HFFc6 (cell line): ENCODE measurements around the gene YAP1. TPM values are rescaled to one million over a fixed set of nuclear protein-coding genes. Genes with fewer than 3 reads are reported as not detected.
A peak's percentile ranks its signal among the peaks of the same experiment; 100 is the strongest.

Experiments
- DNase-seq: peaks from one replicate; pipeline ENCODE4 v3.0.0-alpha.2; 2018
- H3K27ac Mint-ChIP-seq: 2 replicates; pipeline ENCODE4 v1.8.0; 2020; ENCODE audit warnings: mild to moderate bottlenecking, mixed read lengths
- H3K27me3 Mint-ChIP-seq: 2 replicates; pipeline ENCODE4 v1.8.0; 2021; ENCODE audit warnings: mild to moderate bottlenecking, moderate library complexity, mixed read lengths; ENCODE audit not compliant: insufficient read depth
- H3K36me3 Mint-ChIP-seq: 2 replicates; pipeline ENCODE4 v1.8.0; 2021; ENCODE audit warnings: low read depth, mixed read lengths
- H3K4me1 Mint-ChIP-seq: 2 replicates; pipeline ENCODE4 v1.8.0; 2020; ENCODE audit warnings: low read depth, mixed read lengths
- H3K4me3 Mint-ChIP-seq: 2 replicates; pipeline ENCODE4 v1.8.0; 2020; ENCODE audit warnings: mild to moderate bottlenecking, moderate library complexity, mixed read lengths
- H3K9me3 Mint-ChIP-seq: 2 replicates; pipeline ENCODE4 v1.8.0; 2020; ENCODE audit warnings: mild to moderate bottlenecking, mixed read lengths
- long read RNA-seq: library from polyadenylated mRNA; unstranded; transcript quantifications from one replicate; pipeline ENCODE4 v2.0.0, GENCODE V29; 2019
- total RNA-seq, 6 experiments: library from RNA; stranded (reverse); fragmentation: NEBNext Ultra II Directional; extraction: Animal tissue kit (Norgen Biotek cat#: 25700); gene quantifications; 2 replicates in 1 of 6; 3 replicates in 5 of 6; pipeline ENCODE4 v1.2.3, GENCODE V29; 2021
- TF ChIP-seq, protein P1 (sequence below): fragments of 200-600 bp; sonication (generic); IDR thresholded peaks from 2 replicates; pipeline ENCODE4 v1.5.0; 2021; ENCODE audit warnings: antibody characterized with exemption, mild to moderate bottlenecking

YAP1 gene
- total RNA-seq, result 100 to 1,000 TPM; 120 to 159 (median 133) TPM
- long read RNA-seq, full-length matches to known transcripts, result 1 of 13 reads
- long read RNA-seq, partial matches to known transcripts, result 1 of 13 reads
- long read RNA-seq, other reads (novel, unspliced or antisense), result 11 of 13 reads

DNA sequence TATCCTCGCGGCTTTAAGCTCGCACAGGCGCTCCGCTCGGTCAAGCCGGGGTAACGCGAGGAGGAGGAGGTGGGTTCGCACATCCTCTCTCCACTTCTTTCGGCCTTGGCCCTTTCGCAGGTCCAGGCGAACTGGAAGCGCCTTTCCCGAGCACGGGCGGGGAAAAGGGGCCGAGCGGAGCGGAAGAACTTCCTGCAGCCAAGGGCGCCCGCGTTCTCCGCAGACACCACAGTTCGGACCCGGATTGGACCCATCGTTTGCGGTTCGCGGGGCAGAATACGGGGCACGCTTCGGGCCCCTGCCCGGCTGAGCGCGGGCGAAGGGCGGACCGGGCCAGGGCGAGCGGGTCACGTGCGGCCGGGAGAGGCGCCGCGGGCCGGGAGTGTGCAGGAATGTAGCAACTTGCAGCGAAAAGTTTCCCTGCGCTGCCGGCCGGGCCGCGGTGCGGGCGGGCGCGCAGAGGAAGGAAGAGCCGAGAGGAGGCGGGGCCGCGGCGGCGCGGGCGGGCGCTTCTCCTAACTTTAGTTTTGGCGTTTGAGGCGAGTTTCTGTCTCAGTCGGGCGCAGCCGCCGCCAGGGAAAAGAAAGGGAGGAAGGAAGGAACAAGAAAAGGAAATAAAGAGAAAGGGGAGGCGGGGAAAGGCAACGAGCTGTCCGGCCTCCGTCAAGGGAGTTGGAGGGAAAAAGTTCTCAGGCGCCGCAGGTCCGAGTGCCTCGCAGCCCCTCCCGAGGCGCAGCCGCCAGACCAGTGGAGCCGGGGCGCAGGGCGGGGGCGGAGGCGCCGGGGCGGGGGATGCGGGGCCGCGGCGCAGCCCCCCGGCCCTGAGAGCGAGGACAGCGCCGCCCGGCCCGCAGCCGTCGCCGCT lies at the start of gene YAP1:
Gene YAP1 (plus strand): TSS at position 552 of the 865 bp plus-strand sequence. CDS start 402 bp downstream, outside the sequence.
- H3K4me1 Mint-ChIP-seq, result peaks cover 36% of the 10 kb centered on the region
- H3K27ac Mint-ChIP-seq, result peak within 1 kb of the TSS; percentile 99
- no peaks in the 10 kb centered on the region for H3K9me3 Mint-ChIP-seq
- H3K4me3 Mint-ChIP-seq, result peak within 1 kb of the TSS; percentile 100
- TF ChIP-seq, protein P1, sequence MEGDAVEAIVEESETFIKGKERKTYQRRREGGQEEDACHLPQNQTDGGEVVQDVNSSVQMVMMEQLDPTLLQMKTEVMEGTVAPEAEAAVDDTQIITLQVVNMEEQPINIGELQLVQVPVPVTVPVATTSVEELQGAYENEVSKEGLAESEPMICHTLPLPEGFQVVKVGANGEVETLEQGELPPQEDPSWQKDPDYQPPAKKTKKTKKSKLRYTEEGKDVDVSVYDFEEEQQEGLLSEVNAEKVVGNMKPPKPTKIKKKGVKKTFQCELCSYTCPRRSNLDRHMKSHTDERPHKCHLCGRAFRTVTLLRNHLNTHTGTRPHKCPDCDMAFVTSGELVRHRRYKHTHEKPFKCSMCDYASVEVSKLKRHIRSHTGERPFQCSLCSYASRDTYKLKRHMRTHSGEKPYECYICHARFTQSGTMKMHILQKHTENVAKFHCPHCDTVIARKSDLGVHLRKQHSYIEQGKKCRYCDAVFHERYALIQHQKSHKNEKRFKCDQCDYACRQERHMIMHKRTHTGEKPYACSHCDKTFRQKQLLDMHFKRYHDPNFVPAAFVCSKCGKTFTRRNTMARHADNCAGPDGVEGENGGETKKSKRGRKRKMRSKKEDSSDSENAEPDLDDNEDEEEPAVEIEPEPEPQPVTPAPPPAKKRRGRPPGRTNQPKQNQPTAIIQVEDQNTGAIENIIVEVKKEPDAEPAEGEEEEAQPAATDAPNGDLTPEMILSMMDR, result peak; percentile 17; the same call in 1 of the 2 replicates
- DNase-seq, result peak; percentile 92
- H3K27me3 Mint-ChIP-seq, result no peaks in the 10 kb centered on the region
- H3K36me3 Mint-ChIP-seq, result peaks cover 23% of the 10 kb centered on the region

- TF ChIP-seq, protein P1, result no peak
- no peaks in the 10 kb centered on the region for H3K36me3 Mint-ChIP-seq
- no peaks in the 10 kb centered on the region for H3K4me1 Mint-ChIP-seq
- H3K9me3 Mint-ChIP-seq, result no peaks in the 10 kb centered on the region
- H3K4me3 Mint-ChIP-seq, result no peak overlapping the region
- no peak for DNase-seq
- no peak overlapping the region for H3K27ac Mint-ChIP-seq
- peaks cover 2% of the 10 kb centered on the region; the same call in 1 of the 2 replicates for H3K27me3 Mint-ChIP-seq
These were observed 49.0 kb upstream of the YAP1 start for GRCh38 chr11:102061276-102061675.

DNA sequence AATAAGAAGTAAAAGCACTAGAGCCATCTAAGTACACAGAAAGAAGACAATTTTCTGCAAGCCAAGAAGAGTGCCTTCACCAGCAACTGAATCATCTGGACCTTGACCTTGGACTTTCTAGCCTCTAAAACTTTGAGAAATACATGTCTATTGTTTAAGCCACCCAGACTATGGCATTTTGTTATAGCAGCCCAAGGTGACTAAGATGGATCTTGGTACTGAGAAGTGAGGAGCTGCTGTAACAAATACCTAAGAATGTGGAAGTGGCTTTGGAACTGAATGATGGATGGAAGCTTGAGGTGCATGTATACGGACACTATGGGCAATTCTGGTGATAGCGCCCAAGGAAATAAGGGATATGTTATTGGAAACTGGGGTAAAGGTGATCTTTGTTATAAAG lies 48.1 kb upstream of the YAP1 start:
- DNase-seq, result no peak
- no peaks in the 10 kb centered on the region for H3K36me3 Mint-ChIP-seq
- H3K9me3 Mint-ChIP-seq, result no peaks in the 10 kb centered on the region
- no peaks in the 10 kb centered on the region for H3K4me1 Mint-ChIP-seq
- H3K4me3 Mint-ChIP-seq, result no peak overlapping the region
- H3K27ac Mint-ChIP-seq, result no peak overlapping the region
- H3K27me3 Mint-ChIP-seq, result peaks cover 2% of the 10 kb centered on the region; the same call in 1 of the 2 replicates
- TF ChIP-seq, protein P1, result no peak

DNA sequence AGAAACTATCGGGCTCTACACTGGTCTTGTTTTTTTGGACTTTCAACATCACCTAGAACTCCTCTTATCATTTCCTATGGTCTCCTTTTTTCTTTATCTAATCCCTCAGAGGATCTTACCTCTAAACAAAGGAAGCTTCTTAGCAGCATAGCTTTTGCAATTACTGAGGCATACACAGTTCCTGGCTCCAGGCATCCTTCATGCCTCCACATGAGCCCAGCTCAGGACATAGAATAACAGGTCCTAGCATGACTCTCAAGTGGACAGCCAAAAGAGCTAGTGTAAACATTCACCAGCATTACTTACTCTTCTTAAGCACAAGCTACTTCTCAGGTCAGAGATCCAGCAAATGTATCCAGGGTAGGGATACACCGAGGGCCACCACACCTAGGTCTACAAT lies 45.9 kb upstream of the YAP1 start:
- no peaks in the 10 kb centered on the region for H3K9me3 Mint-ChIP-seq
- no peak overlapping the region for H3K4me3 Mint-ChIP-seq

GRCh38 chr11:102070766-102071165 lies 39.5 kb upstream of the YAP1 start:
- Mint-ChIP-seq H3K27me3 (no peaks in the 10 kb centered on the region), H3K4me1 (no peaks in the 10 kb centered on the region), H3K27ac (no peak overlapping the region), H3K4me3 (no peak overlapping the region), H3K36me3 (peaks cover 25% of the 10 kb centered on the region), H3K9me3 (peaks cover 26% of the 10 kb centered on the region)
- DNase-seq, result no peak
- TF ChIP-seq, protein P1, result no peak

More for the DNA sequence above, 45.9 kb upstream of the YAP1 start:
- no peak overlapping the region for H3K27ac Mint-ChIP-seq
- H3K4me1 Mint-ChIP-seq, result no peaks in the 10 kb centered on the region
- H3K36me3 Mint-ChIP-seq, result no peaks in the 10 kb centered on the region
- no peaks in the 10 kb centered on the region for H3K27me3 Mint-ChIP-seq
- DNase-seq, result no peak
- TF ChIP-seq, protein P1, result no peak
